ENCODE measurements around the gene PTPRN2. TPM values are rescaled to one million over a fixed set of nuclear protein-coding genes. Genes with fewer than 3 reads are reported as not detected.

The PTPRN2 gene
- total and polyA plus RNA-seq, 2 donors (not counting 3 experiments of a cell fraction or from before 2014, with no cell fraction given) = 0.62 to 0.88 TPM

DNA sequence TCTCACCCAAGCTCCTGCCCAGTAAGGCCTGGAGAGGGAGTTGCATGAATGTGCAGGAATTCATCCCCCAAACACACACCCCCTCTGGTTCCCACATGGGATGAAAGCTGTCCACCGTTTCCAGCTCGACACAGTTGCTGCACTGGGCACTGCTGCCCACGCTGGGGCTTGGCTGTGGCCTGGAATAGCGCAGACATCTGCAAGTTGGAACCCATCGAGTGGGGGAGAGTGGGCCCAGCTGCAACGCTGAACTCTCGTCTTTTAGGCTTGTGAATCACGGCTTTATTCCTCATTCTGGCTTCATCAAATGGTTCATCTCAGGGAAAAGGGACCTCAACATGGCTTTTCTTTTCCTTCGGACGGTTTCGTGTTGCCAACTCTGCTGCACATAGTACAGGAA lies 986.1 kb downstream of the PTPRN2 start:
- intact Hi-C loops (cut with micrococcal nuclease) = no loop called here
- Histone ChIP-seq H3K4me3 (replicated peaks in 1 of 3; ENCODE audit: insufficient read depth in 1 of 3, low read depth in 1 of 3, low read length in 3 of 3) (no peak overlapping the region), H3K36me3 (ENCODE audit: control insufficient read depth in 2 of 2, extremely low read depth in 1 of 2, insufficient read depth in 2 of 2, low read length in 2 of 2) (no peaks in the 10 kb centered on the region), H3K9ac (replicated peaks; ENCODE audit: extremely low read depth, insufficient read depth, low read length) (no peak overlapping the region), H3K9me3 (replicated peaks; ENCODE audit: control insufficient read depth, insufficient read depth, low read length) (no peaks in the 10 kb centered on the region), H3K4me1 (ENCODE audit: control insufficient read depth, extremely low read depth, insufficient read depth, low read length) (no peaks in the 10 kb centered on the region), H3K27ac (ENCODE audit: insufficient read depth, low read depth, low read length) (no peak overlapping the region), H2AFZ (ENCODE audit: low read depth, low read length) (no peak overlapping the region), H4K20me1 (replicated peaks; ENCODE audit: control insufficient read depth, extremely low read depth, insufficient read depth, low read length) (no peaks in the 10 kb centered on the region), H3K79me2 (ENCODE audit: control insufficient read depth, insufficient read depth, low read length) (no peaks in the 10 kb centered on the region), H3K4me2 (ENCODE audit: insufficient read depth, low read length) (no peak overlapping the region), H3K9me1 (replicated peaks; ENCODE audit: control insufficient read depth, extremely low read depth, insufficient read depth, low read length) (no peaks in the 10 kb centered on the region), H3K27me3 (ENCODE audit: control insufficient read depth in 2 of 2, insufficient read depth in 2 of 2, low read length in 2 of 2) (no peaks in the 10 kb centered on the region)
- TF ChIP-seq POLR2AphosphoS5 (IDR thresholded peaks at IDR 0.05; ENCODE audit: insufficient read depth, low read depth, low read length) (no peak), FOS (IDR thresholded peaks at IDR 0.05; ENCODE audit: borderline replicate concordance, insufficient read depth, low read length) (no peak), POLR2A (IDR thresholded peaks at IDR 0.05; ENCODE audit: low read depth, low read length) (no peak), EZH2 (IDR thresholded peaks at IDR 0.05; ENCODE audit: borderline replicate concordance, low read depth, low read length, severe bottlenecking) (no peak), GATA2 (IDR thresholded peaks at IDR 0.05; ENCODE audit: insufficient read depth, insufficient read length, low read depth, low read length) (no peak), JUN (IDR thresholded peaks at IDR 0.05; ENCODE audit: borderline replicate concordance, insufficient read depth, insufficient read length, low read depth) (no peak), MYC (IDR thresholded peaks at IDR 0.05; ENCODE audit: low read depth, low read length) (no peak)
- TF ChIP-seq, protein P1, sequence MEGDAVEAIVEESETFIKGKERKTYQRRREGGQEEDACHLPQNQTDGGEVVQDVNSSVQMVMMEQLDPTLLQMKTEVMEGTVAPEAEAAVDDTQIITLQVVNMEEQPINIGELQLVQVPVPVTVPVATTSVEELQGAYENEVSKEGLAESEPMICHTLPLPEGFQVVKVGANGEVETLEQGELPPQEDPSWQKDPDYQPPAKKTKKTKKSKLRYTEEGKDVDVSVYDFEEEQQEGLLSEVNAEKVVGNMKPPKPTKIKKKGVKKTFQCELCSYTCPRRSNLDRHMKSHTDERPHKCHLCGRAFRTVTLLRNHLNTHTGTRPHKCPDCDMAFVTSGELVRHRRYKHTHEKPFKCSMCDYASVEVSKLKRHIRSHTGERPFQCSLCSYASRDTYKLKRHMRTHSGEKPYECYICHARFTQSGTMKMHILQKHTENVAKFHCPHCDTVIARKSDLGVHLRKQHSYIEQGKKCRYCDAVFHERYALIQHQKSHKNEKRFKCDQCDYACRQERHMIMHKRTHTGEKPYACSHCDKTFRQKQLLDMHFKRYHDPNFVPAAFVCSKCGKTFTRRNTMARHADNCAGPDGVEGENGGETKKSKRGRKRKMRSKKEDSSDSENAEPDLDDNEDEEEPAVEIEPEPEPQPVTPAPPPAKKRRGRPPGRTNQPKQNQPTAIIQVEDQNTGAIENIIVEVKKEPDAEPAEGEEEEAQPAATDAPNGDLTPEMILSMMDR (IDR thresholded peaks at IDR 0.05; ENCODE audit: extremely low read depth in 1 of 2, insufficient read depth in 1 of 2, low read depth in 1 of 2, low read length in 2 of 2) = no peak
- TF ChIP-seq, protein P2, sequence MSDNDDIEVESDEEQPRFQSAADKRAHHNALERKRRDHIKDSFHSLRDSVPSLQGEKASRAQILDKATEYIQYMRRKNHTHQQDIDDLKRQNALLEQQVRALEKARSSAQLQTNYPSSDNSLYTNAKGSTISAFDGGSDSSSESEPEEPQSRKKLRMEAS (IDR thresholded peaks at IDR 0.05; ENCODE audit: insufficient read depth, insufficient read length) = no peak
- dilution Hi-C loops (cut with MboI; ENCODE audit: extremely low pct_ligation_motif_present, low sequenced_read_pairs) = no loop called here
- POLR2A ChIA-PET = no interaction called here
- FAIRE-seq (no peak), DNase-seq (ENCODE audit: low read depth, low spot score) (no peak)
- BruUV-seq (replicated peaks) = no TSS peak
- CTCF ChIA-PET = no interaction called here

Data from endothelial cell of umbilical vein (primary cell).